Activated CD8-positive, alpha-beta memory T cell treated with anti-CD3 and anti-CD28 coated beads for 1 hour (primary cell): ENCODE data around the gene DENND4A.

Experiments used
- DNase-seq, 2 donors: peaks; one replicate each; pipeline ENCODE4 v3.0.0-alpha.2; 2020; ENCODE audit warnings: low read depth in 1 of 2; ENCODE audit errors: extremely low read depth in 1 of 2

The DENND4A gene

DNA sequence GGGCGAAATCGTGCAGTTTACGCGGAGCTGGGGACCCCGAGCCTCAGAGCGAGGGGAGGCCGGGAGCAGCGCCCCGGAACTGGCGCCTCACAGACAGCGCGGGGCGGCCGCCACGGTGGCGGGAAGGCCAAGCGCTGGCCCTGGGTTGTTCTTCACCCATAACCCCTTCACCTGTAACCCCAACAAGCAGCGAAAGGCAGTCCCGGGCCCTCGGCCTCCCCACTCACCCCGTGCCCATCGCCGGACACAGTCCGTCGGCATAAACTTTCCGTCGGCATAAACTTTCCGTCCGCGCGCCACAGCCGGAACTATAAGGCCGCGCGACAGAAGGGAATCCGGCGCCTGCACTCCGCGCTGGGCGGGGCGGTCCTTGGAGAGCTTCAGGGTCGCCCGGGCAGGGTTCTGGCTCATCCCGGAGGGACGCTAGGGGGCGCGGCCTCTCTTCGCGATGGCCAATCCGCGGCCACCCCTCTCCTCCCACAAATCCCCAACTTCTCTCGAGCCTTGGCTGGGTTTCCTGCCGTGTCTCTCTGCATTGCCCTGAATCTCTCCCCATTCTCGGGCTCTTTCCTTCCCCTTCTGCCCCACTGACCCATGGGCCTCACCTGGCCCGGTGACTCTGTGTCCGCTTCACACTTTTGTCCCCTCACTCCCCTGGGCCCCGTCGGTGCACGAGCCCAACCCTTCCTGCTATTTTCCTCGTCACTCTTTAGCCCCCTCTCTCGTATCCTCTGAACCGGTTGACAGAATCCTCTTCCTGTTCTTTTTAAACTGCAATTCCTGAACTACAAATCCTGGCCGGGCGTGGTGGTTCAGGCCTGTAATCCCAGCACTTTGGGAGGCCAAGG, 181.0 kb downstream of the DENND4A start, which contains the start of gene INTS14:
INTS14 (minus strand) TSS at position 261 of the 848 bp plus-strand sequence. CDS start 3,751 bp downstream, outside the sequence.
- peak; percentile 83 to 91 for DNase-seq
